Small intestine (tissue), 7 donors: ENCODE data around the gene ANKS3. TPM values are rescaled to one million over a fixed set of nuclear protein-coding genes. Genes with fewer than 3 reads are reported as not detected.
A peak's percentile ranks its signal among the peaks of the same experiment; 100 is the strongest.

Source experiments
- DNase-seq, 2 donors: peaks; one replicate each; pipeline versions ENCODE4 v3.0.0 to v3.0.0-alpha.2; 2013
- FAIRE-seq: peaks from 2 replicates; lab custom pipeline; 2012; peaks lifted over from hg19 to GRCh38; lab: Jason Lieb, UNC
- H3K27ac ChIP-seq, 3 donors: one replicate each; pipeline ENCODE4 v1.5.1; 2013; ENCODE audit warnings: low read length in 2 of 3, mild to moderate bottlenecking in 2 of 3, control low read depth in 1 of 3, inconsistent platforms in 1 of 3, low read depth in 1 of 3, moderate library complexity in 1 of 3
- H3K27me3 ChIP-seq, 3 donors: one replicate each; pipeline ENCODE4 v1.6.1; 2013; ENCODE audit warnings: low read length in 3 of 3, inconsistent platforms in 1 of 3; ENCODE audit not compliant: control insufficient read depth in 3 of 3, insufficient read depth in 3 of 3
- H3K36me3 ChIP-seq, 3 donors: one replicate each; pipeline ENCODE4 v1.6.1; 2013; ENCODE audit warnings: low read length in 3 of 3, inconsistent platforms in 1 of 3, low read depth in 1 of 3, mild to moderate bottlenecking in 1 of 3, moderate library complexity in 1 of 3; ENCODE audit not compliant: control insufficient read depth in 3 of 3, insufficient read depth in 2 of 3
- H3K4me1 ChIP-seq, 3 donors: one replicate each; pipeline ENCODE4 v1.6.1; 2013; ENCODE audit warnings: low read length in 2 of 3, inconsistent platforms in 1 of 3, low read depth in 1 of 3, mild to moderate bottlenecking in 1 of 3, moderate library complexity in 1 of 3; ENCODE audit not compliant: control insufficient read depth in 3 of 3, insufficient read depth in 2 of 3
- H3K4me3 ChIP-seq, 3 donors: one replicate each; pipeline ENCODE4 v1.5.1; 2013; ENCODE audit warnings: low read length in 3 of 3, control low read depth in 1 of 3, inconsistent platforms in 1 of 3, low read depth in 1 of 3, mild to moderate bottlenecking in 1 of 3, moderate library complexity in 1 of 3
- H3K9me3 ChIP-seq, 2 donors: one replicate each; pipeline ENCODE4 v1.6.1; 2013; ENCODE audit warnings: low read depth in 1 of 2, low read length in 1 of 2; ENCODE audit not compliant: control insufficient read depth in 2 of 2, insufficient read depth in 1 of 2
- WGBS, 3 donors: extraction: QIAGEN DNeasy Blood & Tissue Kit; methylation state at CpG; one replicate each; pipeline ENCODE4 v1.1.7; 2013; 5-methylcytosine and 5-hydroxymethylcytosine counted together
- polyA plus RNA-seq, 4 donors: library from polyadenylated mRNA; stranded (reverse) in 3 of 4; unstranded in 1 of 4; fragments of 200-250 nt in 3 of 4; fragments of 120-200 nt in 1 of 4; gene quantifications; one replicate each; pipeline versions ENCODE4 v1.2.1 to v1.2.3, GENCODE V29; 2013
- donor health status: healthy with polysubstance abuse.
- donor health status: control.
- donor health status: control.
- donor health status: Bipolar disorder and iron deficiency.
- donor health status: healthy.

The ANKS3 gene
- polyA plus RNA-seq, 4 donors: 11.6 to 16.9 (median 13.8) TPM

DNA sequence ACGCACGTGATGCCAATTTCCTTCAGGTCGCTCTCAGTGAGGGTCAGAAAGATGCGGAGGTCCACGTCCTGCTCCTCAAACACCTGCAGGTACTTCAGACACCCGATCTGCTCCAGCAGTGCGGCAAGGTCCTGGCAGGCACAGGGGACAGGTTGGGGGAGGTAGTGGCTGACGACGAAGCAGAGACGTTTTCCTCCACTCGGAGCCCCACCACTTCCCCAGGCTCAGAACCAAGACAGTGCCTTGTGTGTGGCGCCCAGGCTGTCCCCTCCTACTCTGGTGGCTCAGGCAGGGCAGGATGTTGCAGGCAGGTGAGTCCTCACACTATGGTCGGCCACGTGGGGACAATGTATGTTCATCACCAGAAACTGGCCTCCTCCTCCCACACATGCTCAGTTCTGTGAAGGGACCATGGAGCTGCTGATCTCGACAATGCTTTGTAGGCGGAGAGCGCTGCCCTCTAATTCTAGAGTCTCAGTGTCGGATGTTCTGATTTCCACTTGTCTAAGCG, 35.0 kb downstream of the ANKS3 start:
- no peak for DNase-seq
- no peak for FAIRE-seq
- peaks cover 5 to 86% (median 7%) of the 10 kb centered on the region in 3 donors for H3K36me3 ChIP-seq
- H3K4me1 ChIP-seq: peaks cover 0 to 38% (median 0%) of the 10 kb centered on the region in 3 donors
- H3K27ac ChIP-seq: no peak overlapping the region
- H3K4me3 ChIP-seq: no peak overlapping the region
- H3K9me3 ChIP-seq: no peaks in the 10 kb centered on the region
- H3K27me3 ChIP-seq: no peaks in the 10 kb centered on the region
- 90 to 94% (median 93%) methylated on average over 19 of the region's 19 CpGs for WGBS, 3 donors

DNA sequence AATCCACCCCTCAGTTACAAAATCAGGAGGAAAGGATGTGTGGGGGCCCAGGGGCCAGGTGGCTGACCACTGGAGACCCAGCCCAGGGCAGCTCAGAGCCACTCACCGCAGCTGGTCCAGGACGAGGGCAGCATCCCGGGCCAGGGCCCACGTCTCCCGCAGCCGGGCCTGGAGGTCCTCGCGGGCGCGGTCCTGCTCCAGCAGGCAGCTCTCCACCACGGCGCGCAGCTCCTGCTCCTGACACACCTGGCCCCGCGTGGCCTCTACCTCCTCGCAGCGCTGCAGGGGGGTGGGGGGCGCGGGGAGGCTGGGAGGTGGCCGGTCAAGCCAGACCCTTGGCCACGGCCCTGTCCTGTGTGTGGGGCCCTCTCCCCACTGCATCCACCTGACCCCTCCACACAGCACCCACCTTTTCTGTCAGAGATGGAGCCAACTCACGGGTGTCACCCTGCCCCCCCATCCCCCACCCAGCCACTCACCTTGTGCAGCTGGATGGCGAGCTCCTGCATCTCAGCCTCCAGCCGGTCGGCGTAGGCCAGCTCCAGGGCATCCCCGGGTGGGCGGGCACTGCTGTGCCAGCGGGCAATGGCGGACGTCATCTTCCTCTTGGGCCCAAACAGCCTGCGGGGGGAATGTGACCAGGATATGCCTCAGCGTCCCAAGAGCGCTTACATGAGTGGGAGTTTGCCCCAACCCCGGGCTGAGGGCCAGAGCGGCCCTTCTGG, 35.6 kb downstream of the ANKS3 start:
- no peak for FAIRE-seq

DNA sequence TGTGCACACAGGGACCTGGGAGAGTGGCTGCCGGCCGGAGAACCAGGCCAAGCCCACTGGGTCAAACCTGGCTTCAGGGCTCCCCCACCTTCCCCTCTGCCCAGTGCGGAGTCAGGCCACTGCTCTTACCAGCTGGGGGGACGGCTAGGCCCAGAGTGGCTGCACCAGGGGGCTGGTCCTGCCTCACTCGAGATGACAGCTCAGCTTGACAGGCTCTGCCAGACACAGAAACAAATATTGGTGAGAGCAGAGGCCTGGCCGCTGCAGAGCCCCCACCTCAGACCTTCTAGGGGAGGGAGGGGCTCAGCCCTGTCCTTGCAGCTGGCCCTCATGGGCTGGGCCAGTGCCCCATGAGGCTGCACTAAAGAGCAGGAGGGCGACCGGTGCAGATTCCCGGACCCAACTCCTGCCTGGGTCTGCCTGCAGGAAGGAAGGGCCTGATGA, 36.2 kb downstream of the ANKS3 start:
- DNase-seq: no peak
- WGBS, 3 donors: 89 to 94% (median 90%) methylated on average over 9 of the region's 9 CpGs
- H3K9me3 ChIP-seq: no peaks in the 10 kb centered on the region
- H3K36me3 ChIP-seq: peaks cover 5 to 81% (median 7%) of the 10 kb centered on the region in 3 donors
- no peak for FAIRE-seq
- H3K4me3 ChIP-seq: no peak overlapping the region
- no peak overlapping the region for H3K27ac ChIP-seq
- H3K4me1 ChIP-seq: peaks cover 0 to 39% (median 0%) of the 10 kb centered on the region in 3 donors
- H3K27me3 ChIP-seq: no peaks in the 10 kb centered on the region

More for the DNA sequence above, 35.6 kb downstream of the ANKS3 start:
- Histone ChIP-seq H3K4me1 (peaks cover 0 to 38% (median 0%) of the 10 kb centered on the region in 3 donors), H3K9me3 (no peaks in the 10 kb centered on the region), H3K36me3 (peaks cover 5 to 81% (median 7%) of the 10 kb centered on the region in 3 donors), H3K27ac (no peak overlapping the region), H3K4me3 (no peak overlapping the region), H3K27me3 (no peaks in the 10 kb centered on the region)
- no peak for DNase-seq
- 93 to 95% (median 94%) methylated on average over 19 to 36 of the region's 36 CpGs for WGBS, 3 donors

DNA sequence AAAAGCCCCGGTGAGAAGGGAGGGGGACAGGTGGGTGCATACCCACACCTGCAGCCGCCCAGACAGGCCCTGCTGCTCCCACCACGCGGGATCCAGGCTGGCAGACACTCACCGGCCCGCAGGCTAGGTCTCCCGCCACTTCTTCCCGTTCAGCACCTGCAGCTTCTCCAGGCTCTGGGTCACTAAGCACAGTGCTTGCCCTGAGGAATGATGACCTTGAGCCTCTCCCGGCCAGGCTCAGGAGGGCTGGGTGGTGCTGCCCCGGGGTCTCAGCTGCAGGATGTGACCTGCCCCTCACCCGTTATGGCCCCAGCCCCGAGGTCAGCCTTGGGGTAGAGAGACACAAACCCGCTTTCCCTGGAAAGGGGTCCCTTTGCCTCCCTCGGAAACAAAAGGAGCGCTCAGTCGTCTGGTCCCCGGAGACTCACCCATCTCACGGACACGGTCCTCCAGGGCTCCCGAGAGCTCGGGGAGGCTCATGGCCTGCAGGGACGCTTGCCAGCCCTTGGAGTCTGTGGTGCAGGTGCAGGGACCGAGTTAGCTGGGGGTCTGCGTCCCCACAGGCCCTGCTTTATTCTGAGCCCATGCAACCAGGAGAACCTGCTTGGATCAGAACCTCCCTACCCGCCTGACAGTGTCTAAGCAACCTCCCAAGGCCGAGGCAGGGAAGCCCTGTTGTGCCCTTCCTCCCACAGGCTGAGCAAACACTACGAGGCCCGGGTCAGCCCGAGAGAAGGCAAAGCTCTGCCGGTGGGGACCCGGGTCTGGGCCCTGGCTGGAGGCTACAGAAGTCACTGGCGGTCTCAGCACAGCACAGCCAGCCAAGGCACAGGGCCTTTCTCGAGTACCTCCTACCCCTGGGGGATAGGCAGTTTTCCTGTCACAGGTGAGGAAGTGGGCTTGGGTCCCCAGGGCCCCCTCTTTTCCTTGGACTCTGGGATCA, 36.9 kb downstream of the ANKS3 start:
- Histone ChIP-seq H3K4me1 (peaks cover 0 to 34% (median 0%) of the 10 kb centered on the region in 3 donors), H3K9me3 (no peaks in the 10 kb centered on the region), H3K27ac (no peak overlapping the region), H3K27me3 (no peaks in the 10 kb centered on the region), H3K36me3 (peaks cover 5 to 74% (median 7%) of the 10 kb centered on the region in 3 donors), H3K4me3 (no peak overlapping the region)
- WGBS, 3 donors: 72 to 81% (median 79%) methylated on average over 33 of the region's 33 CpGs
- FAIRE-seq (no peak), DNase-seq (no peak)

DNA sequence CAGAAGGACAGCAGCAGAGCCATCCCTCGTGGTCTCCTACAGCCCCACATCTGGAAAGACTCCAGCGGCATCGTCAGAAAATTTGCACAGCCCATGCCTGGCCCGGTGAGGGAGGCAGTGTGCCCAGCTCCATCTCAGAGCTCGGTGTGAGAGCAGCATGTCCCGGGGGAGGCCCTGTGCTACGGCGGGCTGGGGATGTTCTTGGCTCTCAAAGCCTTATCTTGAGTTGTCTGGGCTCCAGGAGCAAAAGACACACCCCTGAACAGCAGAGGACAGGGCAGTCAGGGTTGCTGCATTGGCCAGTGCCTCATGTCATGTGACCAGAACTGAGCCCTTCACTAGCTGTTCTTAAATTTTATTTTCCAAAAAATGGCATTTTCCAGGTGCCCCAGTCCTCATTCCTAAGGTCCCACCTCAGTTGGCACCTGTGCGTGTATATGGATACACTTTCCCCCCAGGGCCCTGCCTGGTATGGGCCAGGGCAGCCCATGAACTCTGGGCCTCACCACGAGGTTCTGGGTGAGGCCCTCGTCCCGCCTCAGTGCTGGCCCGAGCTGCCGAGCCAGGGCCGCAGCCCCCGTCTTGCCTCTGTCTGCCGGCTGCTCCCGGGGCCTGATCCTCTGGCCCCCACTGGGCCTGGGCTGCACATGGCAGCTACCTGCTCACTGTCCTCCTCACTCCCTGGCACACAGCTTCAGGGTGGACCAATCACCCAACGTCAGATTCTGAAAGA, 37.7 kb downstream of the ANKS3 start:
- Histone ChIP-seq H3K9me3 (no peaks in the 10 kb centered on the region), H3K36me3 (peaks cover 3 to 69% (median 7%) of the 10 kb centered on the region in 3 donors), H3K4me3 (no peak overlapping the region), H3K27ac (no peak overlapping the region), H3K4me1 (peaks cover 0 to 28% (median 0%) of the 10 kb centered on the region in 3 donors), H3K27me3 (no peaks in the 10 kb centered on the region)
- DNase-seq (no peak), FAIRE-seq (no peak)
- WGBS, 3 donors: 54 to 71% (median 66%) methylated on average over 18 to 19 of the region's 19 CpGs

DNA sequence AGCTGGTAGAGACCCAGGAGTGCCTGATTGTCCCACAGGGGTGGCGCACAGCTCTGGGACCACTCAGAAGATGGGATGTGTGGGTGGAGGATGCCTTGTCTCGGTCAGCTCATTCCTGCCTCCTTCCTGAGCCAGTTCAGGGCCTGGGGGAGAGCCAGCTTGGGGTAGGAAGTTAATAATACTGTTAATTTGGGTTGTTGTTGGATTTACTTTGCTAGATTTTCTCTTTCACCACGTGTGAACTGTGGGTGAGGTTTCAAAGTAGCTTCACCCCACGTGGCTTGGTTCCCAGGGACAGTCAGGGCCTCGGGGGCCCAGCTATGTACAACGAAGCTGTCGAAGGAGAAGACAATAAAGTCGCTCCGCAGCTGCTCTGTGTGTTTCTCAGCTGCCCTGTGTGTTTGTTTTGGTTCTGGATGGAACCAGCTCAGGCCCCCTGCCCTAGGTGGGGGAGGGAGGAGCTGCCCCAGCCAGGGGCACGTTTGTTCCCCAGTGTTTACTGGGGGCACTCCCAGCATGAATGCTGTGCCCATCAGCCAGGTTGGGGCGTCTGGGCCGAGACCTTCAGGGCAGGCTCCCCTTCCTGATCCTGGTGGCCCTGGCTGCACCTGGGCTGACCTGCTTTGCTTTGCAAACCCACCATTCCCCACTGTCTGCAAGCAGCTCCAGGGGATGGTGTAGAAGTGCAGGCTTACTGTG, 38.4 kb downstream of the ANKS3 start:
- 59 to 68% (median 64%) methylated on average over 12 of the region's 12 CpGs for WGBS, 3 donors
- DNase-seq (no peak), FAIRE-seq (no peak)
- H3K4me3 ChIP-seq: no peak overlapping the region
- H3K9me3 ChIP-seq: no peaks in the 10 kb centered on the region
- H3K27me3 ChIP-seq: no peaks in the 10 kb centered on the region
- peaks cover 0 to 28% (median 0%) of the 10 kb centered on the region in 3 donors for H3K4me1 ChIP-seq
- peaks cover 3 to 68% (median 7%) of the 10 kb centered on the region in 3 donors for H3K36me3 ChIP-seq
- H3K27ac ChIP-seq: no peak overlapping the region

DNA sequence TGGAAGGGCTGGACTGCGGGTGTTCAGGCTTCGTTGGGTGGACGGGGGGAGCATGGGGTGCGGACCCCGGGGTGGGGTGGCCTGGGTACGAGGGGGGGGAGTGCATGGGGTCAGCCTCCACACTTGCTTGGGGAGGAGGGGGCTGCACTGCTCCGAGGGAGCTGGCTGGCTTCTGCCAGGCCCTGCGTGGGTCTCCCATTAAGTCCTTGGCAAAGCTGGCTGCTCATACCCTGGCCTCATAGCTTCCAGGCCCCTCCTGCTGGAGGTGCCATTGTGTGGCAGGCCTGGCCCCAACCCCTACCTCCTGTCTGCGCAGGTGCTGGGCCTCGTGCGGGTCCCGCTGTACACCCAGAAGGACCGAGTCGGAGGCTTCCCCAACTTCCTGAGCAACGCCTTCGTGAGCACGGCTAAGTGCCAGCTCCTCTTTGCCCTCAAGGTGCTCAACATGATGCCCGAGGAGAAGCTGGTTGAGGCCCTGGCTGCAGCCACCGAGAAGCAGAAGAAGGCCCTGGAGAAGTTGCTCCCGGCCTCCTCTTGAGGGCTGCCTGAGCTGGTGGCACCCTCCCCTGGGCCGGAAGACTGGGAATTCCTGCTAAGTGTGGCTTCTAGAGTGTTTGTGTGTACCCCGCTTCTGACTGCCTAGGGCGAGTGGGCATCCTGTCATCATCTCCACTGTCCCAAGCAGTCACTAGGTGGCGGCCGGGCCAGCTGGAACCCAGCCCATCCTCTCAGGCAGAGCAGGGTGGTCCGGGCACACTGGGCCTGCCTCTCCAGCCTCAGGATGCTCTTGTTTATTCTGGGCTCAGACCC, 39.2 kb downstream of the ANKS3 start:
- H3K27me3 ChIP-seq: no peaks in the 10 kb centered on the region
- FAIRE-seq (no peak), DNase-seq (no peak)
- peak overlapping the region; percentile 75 to 97 (median 94) for H3K4me3 ChIP-seq
- peaks cover 3 to 68% (median 7%) of the 10 kb centered on the region in 3 donors for H3K36me3 ChIP-seq
- H3K9me3 ChIP-seq: no peaks in the 10 kb centered on the region
- 46 to 53% (median 47%) methylated on average over 26 of the region's 26 CpGs for WGBS, 3 donors
- H3K4me1 ChIP-seq: peaks cover 0 to 28% (median 0%) of the 10 kb centered on the region in 3 donors
- H3K27ac ChIP-seq: peak overlapping the region in 2 of 3 donors; percentile 2 to 87
